Esophagus muscularis mucosa (tissue), 4 donors: ENCODE data around the gene CIAO2A.

Experiments
- CTCF ChIP-seq, 3 experiments: fragments of 200-600 bp in 2 of 3; fragments of 450-650 bp in 1 of 3; sonication (generic) in 2 of 3; IDR thresholded peaks; one replicate each; pipeline ENCODE4 v1.5.1; 2017 to 2019; ENCODE audit warnings: antibody characterized with exemption in 3 of 3, mild to moderate bottlenecking in 2 of 3, moderate library complexity in 1 of 3
- EP300 ChIP-seq: sonication (generic); formaldehyde crosslinking; IDR thresholded peaks from one replicate; pipeline ENCODE4 v1.6.1; 2017; ENCODE audit warnings: antibody characterized with exemption
- POLR2AphosphoS5 ChIP-seq, 2 donors: sonication (generic); formaldehyde crosslinking; IDR thresholded peaks; one replicate each; pipeline ENCODE4 v1.6.1; 2017; ENCODE audit warnings: antibody characterized with exemption in 2 of 2

GRCh38 chr15:64099379-64099778, 5.7 kb upstream of the CIAO2A start:
- no peak for TF ChIP-seq EP300
- no peak for TF ChIP-seq CTCF (IDR thresholded peaks at IDR 0.05)
- TF ChIP-seq POLR2AphosphoS5 (IDR thresholded peaks at IDR 0.05), result no peak
